ENCODE measurements around the gene RUVBL1.

- TF ChIP-seq, protein P1, sequence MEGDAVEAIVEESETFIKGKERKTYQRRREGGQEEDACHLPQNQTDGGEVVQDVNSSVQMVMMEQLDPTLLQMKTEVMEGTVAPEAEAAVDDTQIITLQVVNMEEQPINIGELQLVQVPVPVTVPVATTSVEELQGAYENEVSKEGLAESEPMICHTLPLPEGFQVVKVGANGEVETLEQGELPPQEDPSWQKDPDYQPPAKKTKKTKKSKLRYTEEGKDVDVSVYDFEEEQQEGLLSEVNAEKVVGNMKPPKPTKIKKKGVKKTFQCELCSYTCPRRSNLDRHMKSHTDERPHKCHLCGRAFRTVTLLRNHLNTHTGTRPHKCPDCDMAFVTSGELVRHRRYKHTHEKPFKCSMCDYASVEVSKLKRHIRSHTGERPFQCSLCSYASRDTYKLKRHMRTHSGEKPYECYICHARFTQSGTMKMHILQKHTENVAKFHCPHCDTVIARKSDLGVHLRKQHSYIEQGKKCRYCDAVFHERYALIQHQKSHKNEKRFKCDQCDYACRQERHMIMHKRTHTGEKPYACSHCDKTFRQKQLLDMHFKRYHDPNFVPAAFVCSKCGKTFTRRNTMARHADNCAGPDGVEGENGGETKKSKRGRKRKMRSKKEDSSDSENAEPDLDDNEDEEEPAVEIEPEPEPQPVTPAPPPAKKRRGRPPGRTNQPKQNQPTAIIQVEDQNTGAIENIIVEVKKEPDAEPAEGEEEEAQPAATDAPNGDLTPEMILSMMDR (IDR thresholded peaks at IDR 0.05) = peak in 5 of 7 experiments; percentile 87 to 97 (median 93)
- TF ChIP-seq POLR2AphosphoS5 (IDR thresholded peaks at IDR 0.05) (peak in 2 of 3 donors; percentile 55 to 91), POLR2A (IDR thresholded peaks at IDR 0.05) (no peak), EP300 (IDR thresholded peaks at IDR 0.05) (no peak)
Observed at GRCh38 chr3:128075522-128076482, 47.8 kb downstream of the RUVBL1 start.

Measured in stomach (tissue), 4 donors.